ENCODE data around the gene TSC1.
"Not testable (repeated sequence)": the region's sequence is repeated elsewhere in the genome, so short reads cannot be mapped to it uniquely, and the experiment has no call there.

The TSC1 gene

GRCh38 chr9:132976571-132976970 lies 32.2 kb upstream of the TSC1 start:
- DNase-seq (ENCODE audit: low read depth, low spot score) = no peak

- no peak for DNase-seq (ENCODE audit: low read depth, low spot score)
These were observed 31.5 kb upstream of the TSC1 start for GRCh38 chr9:132975961-132976360.

- no peak for DNase-seq (ENCODE audit: low read depth, low spot score)
These were observed 29.3 kb upstream of the TSC1 start for GRCh38 chr9:132973713-132974112.

GRCh38 chr9:132973166-132973565 lies 28.8 kb upstream of the TSC1 start:
- DNase-seq (ENCODE audit: low read depth, low spot score) = no peak

- DNase-seq (ENCODE audit: low read depth, low spot score) = no peak
These were observed 26.1 kb upstream of the TSC1 start for GRCh38 chr9:132970324-132971062.

GRCh38 chr9:132969783-132970182 lies 25.4 kb upstream of the TSC1 start:
- no peak for DNase-seq (ENCODE audit: low read depth, low spot score)

GRCh38 chr9:132967908-132968307 lies 23.5 kb upstream of the TSC1 start:
- not testable (repeated sequence) for DNase-seq (ENCODE audit: low read depth, low spot score)

GRCh38 chr9:132965478-132965877 lies 21.1 kb upstream of the TSC1 start:
- DNase-seq (ENCODE audit: low read depth, low spot score) = no peak

- DNase-seq (ENCODE audit: low read depth, low spot score) = no peak
These were observed 16.6 kb upstream of the TSC1 start for GRCh38 chr9:132961002-132961401.

- DNase-seq (ENCODE audit: low read depth, low spot score) = no peak
These were observed 13.4 kb upstream of the TSC1 start for GRCh38 chr9:132957805-132958204.

GRCh38 chr9:132955768-132956167 lies 11.4 kb upstream of the TSC1 start:
- DNase-seq (ENCODE audit: low read depth, low spot score) = no peak

GRCh38 chr9:132955123-132955522 lies 10.7 kb upstream of the TSC1 start:
- DNase-seq (ENCODE audit: low read depth, low spot score) = no peak

GRCh38 chr9:132949709-132950108 lies 5.3 kb upstream of the TSC1 start:
- DNase-seq (ENCODE audit: low read depth, low spot score) = no peak

GRCh38 chr9:132948482-132949050 lies 4.2 kb upstream of the TSC1 start:
- no peak for DNase-seq (ENCODE audit: low read depth, low spot score)

GRCh38 chr9:132947756-132948155 lies 3.3 kb upstream of the TSC1 start:
- no peak for DNase-seq (ENCODE audit: low read depth, low spot score)

GRCh38 chr9:132946631-132947295 lies 2.3 kb upstream of the TSC1 start:
- DNase-seq (ENCODE audit: low read depth, low spot score) = no peak

GRCh38 chr9:132946211-132946610 lies 1.8 kb upstream of the TSC1 start:
- no peak for DNase-seq (ENCODE audit: low read depth, low spot score)

- DNase-seq (ENCODE audit: low read depth, low spot score) = no peak
These were observed 1.0 kb upstream of the TSC1 start for GRCh38 chr9:132945186-132946130.

GRCh38 chr9:132943651-132944293 lies 644 bp downstream of the TSC1 start:
- no peak for DNase-seq (ENCODE audit: low read depth, low spot score)

GRCh38 chr9:132942541-132943182 lies 1.8 kb downstream of the TSC1 start:
- DNase-seq (ENCODE audit: low read depth, low spot score) = no peak

GRCh38 chr9:132939169-132939568 lies 5.2 kb downstream of the TSC1 start:
- DNase-seq (ENCODE audit: low read depth, low spot score) = no peak

All from brain pericyte (primary cell).